ENCODE results near the gene SPATA12.

Gene SPATA12

DNA sequence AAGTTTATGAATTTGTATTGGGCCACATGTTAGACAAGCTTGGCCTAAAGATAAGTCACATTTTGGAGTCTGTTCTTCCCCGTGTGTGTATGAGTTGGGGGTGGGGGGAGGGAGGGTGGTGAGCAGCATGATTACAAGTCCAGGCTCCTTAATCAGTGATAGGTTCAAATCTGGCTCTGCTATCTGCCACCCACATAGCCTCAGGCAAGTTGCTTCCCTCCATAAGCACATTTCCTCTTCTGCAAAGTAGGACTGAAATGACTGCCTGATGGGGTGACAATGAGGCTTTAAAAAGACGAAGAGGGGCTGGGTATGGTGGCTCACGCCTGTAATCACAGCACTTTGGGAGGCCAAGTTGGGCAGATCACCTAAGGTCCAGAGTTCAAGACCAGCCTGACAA, 1.1 kb upstream of the SPATA12 start:
- TF ChIP-seq, protein P1, sequence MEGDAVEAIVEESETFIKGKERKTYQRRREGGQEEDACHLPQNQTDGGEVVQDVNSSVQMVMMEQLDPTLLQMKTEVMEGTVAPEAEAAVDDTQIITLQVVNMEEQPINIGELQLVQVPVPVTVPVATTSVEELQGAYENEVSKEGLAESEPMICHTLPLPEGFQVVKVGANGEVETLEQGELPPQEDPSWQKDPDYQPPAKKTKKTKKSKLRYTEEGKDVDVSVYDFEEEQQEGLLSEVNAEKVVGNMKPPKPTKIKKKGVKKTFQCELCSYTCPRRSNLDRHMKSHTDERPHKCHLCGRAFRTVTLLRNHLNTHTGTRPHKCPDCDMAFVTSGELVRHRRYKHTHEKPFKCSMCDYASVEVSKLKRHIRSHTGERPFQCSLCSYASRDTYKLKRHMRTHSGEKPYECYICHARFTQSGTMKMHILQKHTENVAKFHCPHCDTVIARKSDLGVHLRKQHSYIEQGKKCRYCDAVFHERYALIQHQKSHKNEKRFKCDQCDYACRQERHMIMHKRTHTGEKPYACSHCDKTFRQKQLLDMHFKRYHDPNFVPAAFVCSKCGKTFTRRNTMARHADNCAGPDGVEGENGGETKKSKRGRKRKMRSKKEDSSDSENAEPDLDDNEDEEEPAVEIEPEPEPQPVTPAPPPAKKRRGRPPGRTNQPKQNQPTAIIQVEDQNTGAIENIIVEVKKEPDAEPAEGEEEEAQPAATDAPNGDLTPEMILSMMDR (IDR thresholded peaks at IDR 0.05; ENCODE audit: poor library complexity, severe bottlenecking), result no peak
- Histone ChIP-seq H3K27me3 (ENCODE audit: insufficient read depth, poor library complexity, severe bottlenecking) (no peaks in the 10 kb centered on the region), H3K27ac (ENCODE audit: poor library complexity, severe bottlenecking) (peak overlapping the region; percentile 66), H3K4me3 (ENCODE audit: severe bottlenecking) (no peak overlapping the region), H3K4me1 (ENCODE audit: insufficient read depth, poor library complexity, severe bottlenecking) (peaks cover 24% of the 10 kb centered on the region), H3K9me3 (ENCODE audit: severe bottlenecking) (no peaks in the 10 kb centered on the region), H3K36me3 (ENCODE audit: low read depth) (no peaks in the 10 kb centered on the region)
- DNase-seq (ENCODE audit: low spot score), result no peak
- ATAC-seq (ENCODE audit: low read depth), result no peak

DNA sequence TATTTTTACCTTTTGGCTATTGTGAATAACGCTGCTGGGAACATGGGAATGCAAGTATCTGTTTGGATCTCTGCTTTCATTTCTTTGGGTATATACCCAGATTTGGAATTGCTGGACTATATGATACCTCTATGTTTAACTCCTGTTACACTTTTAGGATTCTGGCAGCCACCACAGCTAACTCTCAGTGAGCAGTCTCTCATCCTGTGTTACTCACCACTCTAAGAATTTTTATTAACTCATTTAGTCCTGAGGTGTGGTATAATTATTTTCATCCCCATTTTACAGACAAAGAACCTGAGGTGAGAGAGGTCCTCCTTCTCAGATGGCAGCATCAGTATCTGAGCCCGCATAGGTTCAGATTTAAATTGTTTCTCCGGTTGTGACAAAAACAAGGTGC, 1.1 kb downstream of the SPATA12 start:
- TF ChIP-seq, protein P1 (IDR thresholded peaks at IDR 0.05; ENCODE audit: poor library complexity, severe bottlenecking), result no peak
- Histone ChIP-seq H3K4me3 (ENCODE audit: severe bottlenecking) (no peak overlapping the region), H3K4me1 (ENCODE audit: insufficient read depth, poor library complexity, severe bottlenecking) (peaks cover 24% of the 10 kb centered on the region), H3K36me3 (ENCODE audit: low read depth) (no peaks in the 10 kb centered on the region), H3K9me3 (ENCODE audit: severe bottlenecking) (no peaks in the 10 kb centered on the region), H3K27ac (ENCODE audit: poor library complexity, severe bottlenecking) (peak overlapping the region; percentile 66), H3K27me3 (ENCODE audit: insufficient read depth, poor library complexity, severe bottlenecking) (no peaks in the 10 kb centered on the region)
- DNase-seq (ENCODE audit: low spot score) (no peak), ATAC-seq (ENCODE audit: low read depth) (no peak)

DNA sequence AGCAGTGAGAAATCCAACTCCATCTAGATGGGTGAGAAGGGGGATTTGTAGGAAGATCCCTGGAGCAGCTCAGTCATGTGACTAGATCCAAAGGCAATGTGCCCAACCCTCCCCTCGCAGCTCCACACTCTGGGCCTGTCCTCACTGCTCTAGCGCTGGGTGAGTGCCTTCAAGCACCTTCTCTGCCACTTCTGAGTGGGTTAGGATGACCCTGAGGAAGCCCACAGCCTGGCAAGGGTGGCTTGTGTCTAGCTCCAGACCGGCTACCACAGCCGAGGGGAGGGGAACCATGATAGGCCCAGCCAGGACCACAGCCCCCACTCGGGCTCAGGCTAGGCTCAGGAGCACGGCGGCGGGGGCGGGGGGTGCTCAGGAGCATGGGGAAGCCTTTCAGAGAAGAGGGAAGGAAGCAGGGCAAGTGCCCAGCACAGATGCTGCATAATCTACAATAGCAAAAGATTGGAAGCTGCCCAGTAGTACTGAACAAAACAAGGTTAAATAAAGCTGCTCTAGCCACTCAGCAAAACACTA, 1.7 kb downstream of the SPATA12 start:
- Histone ChIP-seq H3K9me3 (ENCODE audit: severe bottlenecking) (no peaks in the 10 kb centered on the region), H3K4me3 (ENCODE audit: severe bottlenecking) (no peak overlapping the region), H3K4me1 (ENCODE audit: insufficient read depth, poor library complexity, severe bottlenecking) (peaks cover 24% of the 10 kb centered on the region), H3K27me3 (ENCODE audit: insufficient read depth, poor library complexity, severe bottlenecking) (no peaks in the 10 kb centered on the region), H3K36me3 (ENCODE audit: low read depth) (no peaks in the 10 kb centered on the region), H3K27ac (ENCODE audit: poor library complexity, severe bottlenecking) (peak overlapping the region; percentile 66)
- DNase-seq (ENCODE audit: low spot score) (no peak), ATAC-seq (ENCODE audit: low read depth) (no peak)
- TF ChIP-seq, protein P1 (IDR thresholded peaks at IDR 0.05; ENCODE audit: poor library complexity, severe bottlenecking), result no peak

DNA sequence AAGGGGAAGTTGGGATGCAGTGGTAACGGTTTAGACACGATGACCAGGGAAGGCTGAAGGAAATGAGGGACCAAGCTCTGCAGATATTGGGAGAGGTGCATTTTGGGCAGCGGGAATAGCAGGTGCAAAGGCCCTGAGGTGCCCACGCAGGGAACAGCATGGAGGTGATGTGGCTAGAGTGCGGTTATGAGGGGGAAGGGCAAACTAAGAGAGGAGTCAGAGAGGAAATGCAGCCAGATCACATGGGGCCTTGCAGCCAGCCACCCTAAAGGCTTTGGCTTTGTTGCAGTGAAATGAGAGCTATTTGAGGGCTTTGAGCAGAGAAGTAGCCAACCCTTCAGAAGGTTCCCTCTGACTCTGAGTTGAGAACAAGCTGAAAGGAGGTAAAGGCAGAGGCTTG, 2.6 kb downstream of the SPATA12 start:
- DNase-seq (ENCODE audit: low spot score) (no peak), ATAC-seq (ENCODE audit: low read depth) (no peak)
- H3K9me3 ChIP-seq (ENCODE audit: severe bottlenecking), result no peaks in the 10 kb centered on the region
- peaks cover 27% of the 10 kb centered on the region for H3K4me1 ChIP-seq (ENCODE audit: insufficient read depth, poor library complexity, severe bottlenecking)
- no peak overlapping the region for H3K4me3 ChIP-seq (ENCODE audit: severe bottlenecking)
- H3K36me3 ChIP-seq (ENCODE audit: low read depth), result no peaks in the 10 kb centered on the region
- TF ChIP-seq, protein P1 (IDR thresholded peaks at IDR 0.05; ENCODE audit: poor library complexity, severe bottlenecking), result no peak
- H3K27ac ChIP-seq (ENCODE audit: poor library complexity, severe bottlenecking), result no peak overlapping the region
- no peaks in the 10 kb centered on the region for H3K27me3 ChIP-seq (ENCODE audit: insufficient read depth, poor library complexity, severe bottlenecking)

DNA sequence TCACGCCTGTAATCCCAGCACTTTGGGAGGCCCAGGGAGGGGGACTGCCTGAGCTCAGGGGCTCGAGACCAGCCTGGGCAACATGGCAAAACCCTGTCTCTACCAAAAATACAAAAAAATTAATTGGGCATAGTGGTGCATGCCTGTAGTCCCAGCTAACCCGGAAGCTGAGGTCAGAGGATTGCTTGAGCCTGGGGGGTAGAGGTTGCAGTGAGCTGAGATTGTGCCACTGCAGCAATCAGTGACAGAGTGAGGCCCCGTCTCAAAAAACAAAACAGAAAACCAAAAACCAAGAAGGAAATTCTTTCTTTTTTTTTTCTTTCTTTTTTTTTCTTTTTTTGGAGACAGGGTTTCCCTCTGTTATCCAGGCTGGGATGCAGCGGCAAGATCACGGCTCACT, 3.5 kb downstream of the SPATA12 start:
- H3K27me3 ChIP-seq (ENCODE audit: insufficient read depth, poor library complexity, severe bottlenecking), result no peaks in the 10 kb centered on the region
- H3K4me3 ChIP-seq (ENCODE audit: severe bottlenecking), result no peak overlapping the region
- TF ChIP-seq, protein P1 (IDR thresholded peaks at IDR 0.05; ENCODE audit: poor library complexity, severe bottlenecking), result no peak
- no peak overlapping the region for H3K27ac ChIP-seq (ENCODE audit: poor library complexity, severe bottlenecking)
- DNase-seq (ENCODE audit: low spot score) (no peak), ATAC-seq (ENCODE audit: low read depth) (no peak)
- peaks cover 34% of the 10 kb centered on the region for H3K4me1 ChIP-seq (ENCODE audit: insufficient read depth, poor library complexity, severe bottlenecking)
- H3K9me3 ChIP-seq (ENCODE audit: severe bottlenecking), result no peaks in the 10 kb centered on the region
- H3K36me3 ChIP-seq (ENCODE audit: low read depth), result no peaks in the 10 kb centered on the region

All from RWPE2 (cell line).